A673 (cell line): ENCODE measurements around the gene CDK1. TPM values are rescaled to one million over a fixed set of nuclear protein-coding genes. Genes with fewer than 3 reads are reported as not detected.
A peak's percentile ranks its signal among the peaks of the same experiment; 100 is the strongest.

Experiments
- BruUV-seq: library from RNA; stranded (reverse); fragments of 400-500 nt; replicated peaks from 2 replicates; lab custom pipeline; 2021; lab: Mats Ljungman, UMichigan
- CTCF ChIA-PET: fragments of 300-600 bp; sonication (Branson Sonifier 250); formaldehyde crosslinking; loops from one replicate; lab custom pipeline; 2022; ENCODE audit warnings: antibody characterized with exemption; lab: Charles Lee
- POLR2A ChIA-PET: fragments of 300-600 bp; sonication (Branson Sonifier 250); formaldehyde crosslinking; loops from one replicate; lab custom pipeline; 2022; ENCODE audit warnings: antibody characterized with exemption; ENCODE audit not compliant: low non-redundant PET; lab: Charles Lee
- DNase-seq: peaks from one replicate; pipeline ENCODE4 v3.0.0-alpha.2; 2015; ENCODE audit warnings: low spot score
- H3K27ac ChIP-seq: fragments of 200-600 bp; sonication (generic); 2 replicates; pipeline ENCODE4 v1.5.1; 2016; ENCODE audit warnings: mixed run types, low read depth, mild to moderate bottlenecking, mixed read lengths, antibody characterized with exemption, low read length; ENCODE audit not compliant: poor library complexity, severe bottlenecking
- H3K27me3 ChIP-seq: fragments of 200-600 bp; sonication (generic); replicated peaks from 2 replicates; pipeline ENCODE4 v1.6.1; 2017; ENCODE audit warnings: mixed run types, low read depth, mild to moderate bottlenecking, mixed read lengths, antibody characterized with exemption, low read length; ENCODE audit not compliant: insufficient read depth, poor library complexity
- H3K36me3 ChIP-seq: fragments of 200-600 bp; sonication (generic); 2 replicates; pipeline ENCODE4 v1.6.1; 2016; ENCODE audit warnings: mixed run types, mild to moderate bottlenecking, mixed read lengths, antibody characterized with exemption, low read length; ENCODE audit not compliant: insufficient read depth, poor library complexity, severe bottlenecking
- H3K4me1 ChIP-seq: fragments of 200-600 bp; sonication (generic); 2 replicates; pipeline ENCODE4 v1.6.1; 2017; ENCODE audit warnings: mixed run types, mild to moderate bottlenecking, mixed read lengths, antibody characterized with exemption, low read length; ENCODE audit not compliant: insufficient read depth, poor library complexity, severe bottlenecking
- H3K4me3 ChIP-seq: fragments of 200-600 bp; sonication (generic); 2 replicates; pipeline ENCODE4 v1.5.1; 2016; ENCODE audit warnings: low read depth, mixed run types, mild to moderate bottlenecking, mixed read lengths, low read length; ENCODE audit not compliant: poor library complexity, severe bottlenecking
- H3K9me3 ChIP-seq: fragments of 200-600 bp; sonication (generic); 2 replicates; pipeline ENCODE4 v1.6.1; 2016; ENCODE audit warnings: mixed run types, low read depth, mild to moderate bottlenecking, mixed read lengths, antibody characterized with exemption, low read length; ENCODE audit not compliant: poor library complexity, severe bottlenecking
- CTCF ChIP-seq: fragments of 300-800, 200-600 bp; sonication (generic); conservative IDR thresholded peaks from 2 replicates; pipeline ENCODE4 v1.5.1; 2017; ENCODE audit warnings: low read depth, mild to moderate bottlenecking, antibody characterized with exemption, low read length, moderate library complexity, mixed read lengths
- EZH2 ChIP-seq: fragments of 200-600 bp; sonication (generic); IDR thresholded peaks from 2 replicates; pipeline ENCODE4 v1.6.1; 2017; ENCODE audit warnings: borderline replicate concordance, low read depth, mild to moderate bottlenecking, mixed read lengths, antibody characterized with exemption, low read length; ENCODE audit not compliant: poor library complexity, severe bottlenecking
- intact Hi-C: fragments of 100-400 bp; cut with micrococcal nuclease; formaldehyde crosslinking; loops from one replicate; pipeline ENCODE4 v1.10.0; 2022; ENCODE audit not compliant: unreplicated experiment
- total RNA-seq: library from RNA; stranded (reverse); gene quantifications from 2 replicates; pipeline ENCODE4 v1.2.3, GENCODE V29; 2021

CDK1 gene
- total RNA-seq, 1 experiment from 2014 or later = 168 TPM

- peaks cover 34% of the 10 kb centered on the region for H3K4me1 ChIP-seq
- no TSS peak for BruUV-seq
- intact Hi-C loops = loop anchor here (1.0 to 10.0 kb wide), 8 partner anchors 148 to 1428 kb away; partner anchors contain the start of gene ARID5B
- H3K36me3 ChIP-seq = no peaks in the 10 kb centered on the region
- ChIA-PET POLR2A (no interaction called here), CTCF (interaction anchor here (0.5 to 1.0 kb wide), 3 partner anchors 716 to 1222 kb away, joined by 3 read pairs; no protein-coding TSS in a partner anchor)
- no peak overlapping the region for H3K4me3 ChIP-seq
- H3K27ac ChIP-seq = no peak overlapping the region
- TF ChIP-seq EZH2 = no peak
- peak; percentile 90 for TF ChIP-seq CTCF
- DNase-seq = peak; percentile 90
- no peaks in the 10 kb centered on the region for H3K27me3 ChIP-seq
- no peaks in the 10 kb centered on the region for H3K9me3 ChIP-seq
Measured at GRCh38 chr10:60816628-60817397, 38.5 kb downstream of the CDK1 start.

GRCh38 chr10:60817398-60817805, 39.1 kb downstream of the CDK1 start:
- no peaks in the 10 kb centered on the region for H3K36me3 ChIP-seq
- no peak overlapping the region for H3K4me3 ChIP-seq
- intact Hi-C loops = loop anchor here (2.0 to 10.0 kb wide), 7 partner anchors 147 to 1427 kb away; partner anchors contain the start of gene ARID5B
- POLR2A ChIA-PET = no interaction called here
- no peak for DNase-seq
- peaks cover 34% of the 10 kb centered on the region for H3K4me1 ChIP-seq
- H3K27me3 ChIP-seq = no peaks in the 10 kb centered on the region
- CTCF ChIA-PET = interaction anchor here (0.5 kb wide), 1 partner anchor 716 kb away, joined by 3 read pairs; no protein-coding TSS in a partner anchor
- no peaks in the 10 kb centered on the region for H3K9me3 ChIP-seq
- no peak for TF ChIP-seq EZH2
- TF ChIP-seq CTCF = no peak
- no peak overlapping the region for H3K27ac ChIP-seq
- BruUV-seq = no TSS peak

DNA sequence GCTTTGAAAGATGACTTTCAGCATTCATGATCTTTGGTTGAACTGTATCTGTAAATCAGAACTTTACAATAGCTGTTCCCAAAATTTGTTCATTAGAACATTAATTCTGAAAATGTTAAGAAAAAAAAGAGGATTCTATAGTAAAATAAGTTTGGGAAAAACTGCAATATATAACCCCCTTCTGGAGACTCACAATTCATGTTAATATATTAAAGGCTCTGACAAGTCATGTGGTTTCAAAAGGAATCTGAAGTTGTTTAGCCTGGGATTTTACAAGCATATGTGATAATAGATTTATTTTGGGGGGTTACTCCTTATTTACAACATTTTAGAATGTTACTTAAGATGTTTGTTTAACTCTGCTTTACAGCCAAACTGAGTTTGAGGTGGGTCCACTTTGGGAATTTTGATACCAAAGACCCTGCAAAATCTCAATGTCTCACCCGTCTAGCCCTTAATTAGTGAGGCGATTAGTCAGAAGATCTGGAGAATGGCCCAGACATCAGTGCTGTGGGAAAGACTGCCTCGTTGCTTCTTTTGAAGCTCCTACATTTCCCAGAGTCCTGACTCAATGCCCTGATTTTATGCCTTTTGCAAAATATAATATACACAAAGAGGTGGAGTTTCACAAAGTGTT, 40.0 kb downstream of the CDK1 start:
- H3K36me3 ChIP-seq = no peaks in the 10 kb centered on the region
- H3K27ac ChIP-seq = no peak overlapping the region
- TF ChIP-seq CTCF = no peak
- no peak for TF ChIP-seq EZH2
- intact Hi-C loops = loop anchor here (5.0 to 10.0 kb wide), 5 partner anchors 374 to 1427 kb away; partner anchors contain the start of gene ARID5B
- BruUV-seq = no TSS peak
- no peak overlapping the region for H3K4me3 ChIP-seq
- CTCF ChIA-PET = interaction anchor here (0.6 to 0.9 kb wide), 2 partner anchors 27 to 1426 kb away, joined by 3 read pairs; no protein-coding TSS in a partner anchor
- DNase-seq = peak; percentile 37
- H3K9me3 ChIP-seq = no peaks in the 10 kb centered on the region
- peaks cover 37% of the 10 kb centered on the region for H3K4me1 ChIP-seq
- H3K27me3 ChIP-seq = no peaks in the 10 kb centered on the region
- POLR2A ChIA-PET = no interaction called here
